Stimulated activated CD4-positive, alpha-beta T cell treated with anti-CD3 and anti-CD28 coated beads, Interleukin-2, amount 100 ng/mL, for 24 hours (primary cell): ENCODE results near the gene TFF2.

Experiments used
- DNase-seq, 2 donors: peaks; one replicate each; pipeline ENCODE4 v3.0.0-alpha.2; 2020

Gene TFF2

GRCh38 chr21:42343963-42344510 lies 6.8 kb downstream of the TFF2 start:
- DNase-seq: no peak

- DNase-seq: no peak
Observed at GRCh38 chr21:42343556-42343955, 7.2 kb downstream of the TFF2 start.

DNA sequence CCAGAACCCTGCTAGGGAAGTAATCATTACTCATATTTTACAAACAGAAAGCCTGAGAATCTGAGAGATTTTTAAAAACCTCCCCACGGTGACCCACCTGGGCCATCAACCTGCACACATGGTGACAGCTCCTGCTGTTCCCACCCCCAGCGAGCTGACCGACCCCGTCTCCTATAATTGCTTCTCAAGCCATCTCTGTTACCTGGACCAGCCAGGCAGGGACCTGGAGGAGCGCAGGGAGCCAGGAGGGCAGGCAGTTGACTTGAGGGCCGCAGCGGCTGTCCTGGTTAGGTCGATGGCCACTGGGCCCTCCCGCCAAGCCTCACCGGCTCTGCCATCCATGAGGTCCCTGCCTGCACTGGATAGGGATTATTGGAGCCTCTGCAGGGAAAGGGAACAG lies 7.7 kb downstream of the TFF2 start:
- DNase-seq: no peak

GRCh38 chr21:42341776-42342542 lies 8.8 kb downstream of the TFF2 start:
- DNase-seq: no peak

DNA sequence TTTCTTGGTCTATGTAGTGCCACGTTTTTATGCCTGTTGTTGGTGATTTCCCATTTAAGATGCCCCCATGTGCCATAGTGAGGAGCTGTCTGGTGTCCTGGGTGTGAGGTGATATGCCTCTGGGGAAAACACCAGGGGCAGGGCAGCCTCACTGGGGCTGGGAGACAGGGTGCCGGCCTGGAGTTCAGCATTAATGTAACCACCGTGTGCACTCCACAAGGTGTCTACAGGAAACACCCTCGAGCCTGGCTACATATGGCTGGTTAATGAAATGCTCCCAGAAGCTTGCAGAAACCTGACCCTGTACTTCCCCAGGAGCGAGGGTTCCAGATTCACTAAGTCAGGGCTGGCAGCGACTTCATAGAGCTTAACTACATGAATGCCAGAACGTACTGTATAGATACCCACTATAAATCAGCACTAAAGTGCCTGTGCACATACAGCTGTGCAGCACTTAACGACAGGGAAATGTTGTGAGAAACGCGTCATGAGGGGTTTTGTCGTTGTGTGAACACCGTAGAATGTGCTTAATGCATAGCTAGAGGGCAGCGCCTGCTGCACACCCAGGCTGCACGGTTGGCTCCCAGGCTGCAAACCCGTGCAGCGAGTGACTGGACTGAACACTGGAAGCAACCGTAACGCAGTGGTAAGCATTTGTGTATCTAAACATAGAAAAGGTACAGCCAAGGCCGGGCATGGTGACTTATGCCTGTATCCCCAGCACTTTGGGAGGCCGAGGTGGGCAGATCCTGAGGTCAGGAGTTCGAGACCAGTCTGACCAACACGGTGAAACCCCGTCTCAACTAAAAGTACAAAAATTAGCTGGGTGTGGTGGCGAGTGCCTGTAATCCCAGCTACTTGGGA lies 10.4 kb downstream of the TFF2 start:
- DNase-seq: no peak

DNA sequence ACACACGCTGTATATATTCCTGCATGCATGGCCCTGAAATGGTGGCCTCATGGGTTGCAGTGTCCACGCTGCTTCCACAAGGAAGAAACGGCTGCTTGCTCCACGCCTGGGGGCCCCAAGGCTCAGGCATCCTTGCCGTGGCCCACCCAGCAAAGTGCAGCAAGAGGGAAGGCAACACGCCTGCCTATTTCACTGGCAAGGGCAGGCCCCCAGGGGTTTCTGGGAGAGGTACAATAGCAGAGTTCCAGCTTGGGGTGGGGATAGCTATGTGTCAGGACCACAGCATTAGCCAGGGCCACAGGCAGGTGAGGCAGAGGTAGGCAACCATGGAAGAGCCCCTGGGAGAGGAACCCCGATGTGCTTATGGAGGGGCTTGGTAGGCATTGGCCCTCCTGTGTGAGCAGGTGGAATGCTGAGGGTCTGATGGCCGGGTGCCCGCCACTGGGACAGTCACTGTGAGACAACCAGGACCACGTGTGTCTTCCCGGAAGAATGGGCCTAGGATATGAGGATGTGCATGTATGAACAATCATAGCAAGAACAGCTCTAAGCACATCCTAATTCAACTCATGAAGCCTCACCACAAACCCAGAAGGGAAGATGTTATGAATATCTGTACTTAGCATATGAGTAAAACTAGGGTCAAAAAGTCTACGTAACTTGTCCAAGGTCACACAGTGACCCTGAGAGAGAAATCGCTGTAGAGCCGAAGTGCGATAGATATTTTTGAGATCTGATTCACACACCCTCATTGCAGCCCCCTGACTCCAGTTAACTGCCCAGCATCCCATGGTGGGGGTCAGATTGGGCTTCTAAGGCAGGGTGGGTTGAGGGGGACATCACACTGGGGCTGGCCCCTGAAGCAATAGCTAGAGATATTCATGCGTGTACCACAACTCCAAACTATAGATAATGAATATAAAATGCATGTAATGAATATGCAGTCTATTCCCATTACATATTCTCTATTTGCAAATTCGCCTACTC lies 11.8 kb downstream of the TFF2 start:
- no peak for DNase-seq

DNA sequence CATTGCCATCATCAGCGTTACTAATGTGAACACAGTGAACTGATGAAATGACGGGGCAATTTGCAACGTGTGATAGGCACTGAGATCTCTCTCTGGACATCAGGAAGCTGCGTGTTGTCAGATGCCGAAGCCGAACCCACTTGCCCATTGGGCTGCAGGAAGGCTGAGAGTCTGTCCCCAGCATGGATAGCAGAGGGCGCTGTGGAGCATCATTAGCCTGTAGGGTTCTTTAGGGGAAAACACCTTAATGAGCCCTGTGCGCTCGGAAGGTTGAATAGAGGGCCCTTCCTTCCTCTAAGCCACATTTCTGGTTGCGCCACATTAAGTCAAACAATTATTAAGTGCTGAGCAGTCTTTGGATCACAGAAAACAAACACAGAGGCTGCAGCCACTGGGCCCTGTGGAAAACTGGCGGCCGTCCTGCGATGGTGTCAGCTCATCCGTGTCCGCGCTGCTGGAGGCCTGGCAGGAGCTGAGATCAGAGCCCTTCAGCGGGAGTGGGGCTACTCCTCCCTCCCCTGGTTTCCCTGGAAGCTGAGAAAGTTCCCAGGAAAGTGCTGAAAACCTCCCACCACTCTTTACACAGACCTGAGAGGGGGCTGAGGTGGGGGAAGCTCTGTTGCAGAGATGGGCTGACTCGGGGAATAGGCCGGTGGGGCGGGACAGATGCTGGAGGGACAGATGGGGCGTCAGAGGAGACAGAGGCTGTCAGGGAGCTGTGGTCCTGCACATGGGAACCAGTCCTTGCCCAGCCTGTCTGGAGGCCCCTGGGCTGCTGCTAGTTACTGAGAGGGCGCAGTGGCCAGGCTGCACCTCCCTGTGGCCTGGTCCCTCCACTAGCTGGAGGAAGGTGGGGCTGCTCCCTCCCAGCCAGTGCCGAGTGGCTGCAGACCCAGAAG lies 12.7 kb downstream of the TFF2 start:
- peak; percentile 87 to 88 for DNase-seq

- no peak for DNase-seq
Observed at GRCh38 chr21:42337276-42337675, 13.5 kb downstream of the TFF2 start.

GRCh38 chr21:42336054-42336453 lies 14.7 kb downstream of the TFF2 start:
- no peak for DNase-seq

- DNase-seq: no peak
Observed at GRCh38 chr21:42332557-42333317, 18.1 kb downstream of the TFF2 start.

- DNase-seq: no peak
Observed at GRCh38 chr21:42331660-42332059, 19.1 kb downstream of the TFF2 start.

GRCh38 chr21:42330380-42331371 lies 20.1 kb downstream of the TFF2 start:
- DNase-seq: no peak

DNA sequence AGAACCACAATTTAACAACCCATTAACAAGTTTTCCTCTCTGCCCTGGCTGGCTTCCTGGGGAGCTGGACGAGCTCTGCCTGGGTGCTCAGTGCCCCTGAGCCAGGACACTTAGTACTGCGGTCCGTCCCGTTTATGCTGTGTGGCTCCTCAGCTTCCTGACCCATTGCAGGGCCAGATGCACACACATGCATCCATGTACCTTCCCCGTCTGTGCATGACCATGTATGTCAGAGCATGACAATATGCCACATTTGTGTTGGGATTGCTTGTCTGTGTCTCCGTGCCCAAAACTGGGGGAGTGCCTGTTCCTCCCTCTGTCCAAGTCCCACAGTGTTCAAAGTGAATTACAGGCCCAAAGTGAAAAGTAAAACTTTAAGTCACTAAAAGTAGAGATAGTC lies 25.9 kb downstream of the TFF2 start:
- no peak for DNase-seq

- DNase-seq: no peak
Observed at GRCh38 chr21:42321845-42322244, 28.9 kb downstream of the TFF2 start.

DNA sequence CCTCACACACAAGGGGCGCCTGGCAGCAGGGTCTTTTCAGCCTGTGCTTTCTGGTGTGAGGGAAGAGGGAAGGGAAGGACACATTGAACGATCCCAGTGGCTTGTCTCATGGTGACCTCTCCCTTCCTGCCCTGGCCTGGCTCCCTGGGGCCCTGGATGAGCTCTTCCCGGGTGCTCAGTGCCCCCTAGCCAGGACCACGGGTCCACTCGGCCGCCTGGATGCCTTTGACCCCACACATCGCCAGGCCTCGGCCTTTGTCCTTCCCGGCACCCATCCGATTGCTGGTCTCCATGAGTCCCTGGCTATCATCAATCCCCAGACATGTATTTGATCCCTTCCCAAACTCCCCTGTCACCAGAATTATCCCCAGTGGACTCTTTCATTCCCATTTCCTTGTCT lies 29.6 kb downstream of the TFF2 start:
- DNase-seq: no peak

DNA sequence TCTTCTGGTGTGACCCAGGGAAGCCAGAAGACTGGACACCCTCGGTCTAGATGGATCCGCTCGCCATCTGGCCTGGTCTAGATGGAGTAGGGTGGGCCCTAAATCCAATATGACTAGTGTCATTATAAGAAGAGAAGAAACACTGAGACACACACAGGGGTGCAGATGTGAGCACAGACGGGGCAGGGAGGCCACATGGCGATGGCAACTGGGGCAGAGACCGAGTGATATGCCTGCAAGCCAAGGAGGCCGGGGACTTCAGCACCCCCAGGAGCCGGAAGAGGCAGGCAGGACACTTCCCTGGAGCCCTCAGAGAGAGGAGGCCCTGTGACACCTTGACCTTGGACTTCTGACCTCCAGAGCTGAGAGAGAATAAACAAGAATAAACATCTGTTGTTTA lies 30.0 kb downstream of the TFF2 start:
- no peak for DNase-seq

GRCh38 chr21:42319851-42320572 lies 30.8 kb downstream of the TFF2 start:
- DNase-seq: no peak

- no peak for DNase-seq
Observed at GRCh38 chr21:42319376-42319775, 31.4 kb downstream of the TFF2 start.
